ENCODE data around the gene LCN10.
A peak's percentile ranks its signal among the peaks of the same experiment; 100 is the strongest.

Gene LCN10

GRCh38 chr9:136697146-136697820 is 45.5 kb downstream of the LCN10 start:
- Mint-ChIP-seq H3K4me3 (peak overlapping the region in 1 of 3 experiments; percentile 57), H3K36me3 (ENCODE audit: low read depth) (no peaks in the 10 kb centered on the region), H3K27me3 (ENCODE audit: low read depth) (peaks cover 46% of the 10 kb centered on the region), H3K4me1 (peaks cover 12% of the 10 kb centered on the region), H3K27ac (peak overlapping the region; percentile 88 to 97 (median 90)), H3K9me3 (no peaks in the 10 kb centered on the region)
- no peak for TF ChIP-seq CTCF (IDR thresholded peaks at IDR 0.05; ENCODE audit: unreplicated experiment in 3 of 3)

- Mint-ChIP-seq H3K36me3 (ENCODE audit: low read depth) (no peaks in the 10 kb centered on the region), H3K4me1 (peaks cover 12% of the 10 kb centered on the region), H3K27me3 (ENCODE audit: low read depth) (peaks cover 38% of the 10 kb centered on the region), H3K4me3 (no peak overlapping the region), H3K27ac (no peak overlapping the region), H3K9me3 (no peaks in the 10 kb centered on the region)
- no peak for TF ChIP-seq CTCF (IDR thresholded peaks at IDR 0.05; ENCODE audit: unreplicated experiment in 3 of 3)
These were observed 46.2 kb downstream of the LCN10 start for GRCh38 chr9:136696502-136696901.

- H3K27me3 Mint-ChIP-seq (ENCODE audit: low read depth), result peaks cover 33% of the 10 kb centered on the region
- no peak for TF ChIP-seq CTCF (IDR thresholded peaks at IDR 0.05; ENCODE audit: unreplicated experiment in 3 of 3)
- H3K4me1 Mint-ChIP-seq, result peaks cover 12% of the 10 kb centered on the region
These were observed 46.8 kb downstream of the LCN10 start for GRCh38 chr9:136695955-136696354.

GRCh38 chr9:136695435-136695895 is 47.3 kb downstream of the LCN10 start:
- H3K36me3 Mint-ChIP-seq (ENCODE audit: low read depth), result no peaks in the 10 kb centered on the region
- no peak overlapping the region for H3K4me3 Mint-ChIP-seq
- peak overlapping the region; percentile 37 to 62 (median 50) for H3K27ac Mint-ChIP-seq
- H3K4me1 Mint-ChIP-seq, result peaks cover 12% of the 10 kb centered on the region
- no peak for TF ChIP-seq CTCF (IDR thresholded peaks at IDR 0.05; ENCODE audit: unreplicated experiment in 3 of 3)
- peaks cover 29% of the 10 kb centered on the region for H3K27me3 Mint-ChIP-seq (ENCODE audit: low read depth)
- H3K9me3 Mint-ChIP-seq, result no peaks in the 10 kb centered on the region

More at GRCh38 chr9:136695955-136696354, 46.8 kb downstream of the LCN10 start:
- Mint-ChIP-seq H3K36me3 (ENCODE audit: low read depth) (no peaks in the 10 kb centered on the region), H3K9me3 (no peaks in the 10 kb centered on the region), H3K27ac (peak overlapping the region in 1 of 3 experiments; percentile 53), H3K4me3 (no peak overlapping the region)

DNA sequence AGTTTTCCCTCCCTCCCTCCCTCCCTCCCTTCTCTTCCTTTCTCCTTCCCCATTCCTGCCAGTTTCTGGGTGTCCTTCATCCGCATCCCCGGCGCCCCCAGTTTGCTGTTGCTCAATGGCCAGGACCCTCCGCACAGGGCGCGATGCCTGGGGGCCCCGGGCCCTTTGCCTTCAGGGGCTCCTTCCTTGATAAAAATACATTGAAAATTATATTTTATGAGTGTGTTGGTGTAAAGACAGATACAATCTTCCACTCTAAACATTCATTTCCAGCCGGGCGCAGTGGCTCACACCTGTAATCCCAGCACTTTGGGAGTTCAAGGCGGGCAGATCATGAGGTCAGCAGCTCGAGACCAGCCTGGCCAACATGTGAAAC is 47.9 kb downstream of the LCN10 start:
- no peak for TF ChIP-seq CTCF (IDR thresholded peaks at IDR 0.05; ENCODE audit: unreplicated experiment in 3 of 3)
- no peaks in the 10 kb centered on the region for H3K9me3 Mint-ChIP-seq
- peak overlapping the region; percentile 37 to 62 (median 50) for H3K27ac Mint-ChIP-seq
- H3K4me3 Mint-ChIP-seq, result no peak overlapping the region
- H3K36me3 Mint-ChIP-seq (ENCODE audit: low read depth), result no peaks in the 10 kb centered on the region
- H3K27me3 Mint-ChIP-seq (ENCODE audit: low read depth), result peaks cover 25% of the 10 kb centered on the region
- peaks cover 12% of the 10 kb centered on the region for H3K4me1 Mint-ChIP-seq

Measured in nephron (organoid).